GM18508 (cell line): Measurements from ENCODE around the gene ZC3H7B.
"Not testable (repeated sequence)": the region's sequence is repeated elsewhere in the genome, so short reads cannot be mapped to it uniquely, and the experiment has no call there.

Source experiments
- ATAC-seq: cut with Tn5 transposase; IDR thresholded peaks from one replicate; pipeline ENCODE4 v1.9.1; 2021; ENCODE audit warnings: moderate number of reproducible peaks; ENCODE audit not compliant: insufficient read depth, unreplicated experiment

ZC3H7B gene

GRCh38 chr22:41301085-41302020 lies at the start of gene ZC3H7B:
Gene ZC3H7B, plus strand, starts transcription at chr22:41301525. Its CDS starts 19,136 bp downstream, at chr22:41320661.
- ATAC-seq = no peak

GRCh38 chr22:41252365-41252764 lies 49.0 kb upstream of the ZC3H7B start:
- ATAC-seq = no peak

- ATAC-seq = no peak
Observed at GRCh38 chr22:41254230-41254629, 47.1 kb upstream of the ZC3H7B start.

GRCh38 chr22:41256254-41257253 lies 44.8 kb upstream of the ZC3H7B start:
- no peak for ATAC-seq

GRCh38 chr22:41257696-41258095 lies 43.6 kb upstream of the ZC3H7B start:
- ATAC-seq = no peak

- not testable (repeated sequence) for ATAC-seq
Observed at GRCh38 chr22:41259756-41260155, 41.6 kb upstream of the ZC3H7B start.

GRCh38 chr22:41260871-41261270 lies 40.5 kb upstream of the ZC3H7B start:
- ATAC-seq = no peak

- ATAC-seq = no peak
Observed at GRCh38 chr22:41261541-41262249, 39.6 kb upstream of the ZC3H7B start.

- ATAC-seq = no peak
Observed at GRCh38 chr22:41262250-41262765, 39.0 kb upstream of the ZC3H7B start.

- no peak for ATAC-seq
Observed at GRCh38 chr22:41263704-41264103, 37.6 kb upstream of the ZC3H7B start.

- ATAC-seq = no peak
Observed at GRCh38 chr22:41264408-41264941, 36.9 kb upstream of the ZC3H7B start.

GRCh38 chr22:41267958-41268357 lies 33.4 kb upstream of the ZC3H7B start:
- no peak for ATAC-seq

GRCh38 chr22:41271787-41272186 lies 29.5 kb upstream of the ZC3H7B start:
- no peak for ATAC-seq

GRCh38 chr22:41273128-41273527 lies 28.2 kb upstream of the ZC3H7B start:
- ATAC-seq = no peak

- ATAC-seq = no peak
Observed at GRCh38 chr22:41274856-41275255, 26.5 kb upstream of the ZC3H7B start.

GRCh38 chr22:41280065-41280464 lies 21.3 kb upstream of the ZC3H7B start:
- ATAC-seq = no peak

- ATAC-seq = no peak
Observed at GRCh38 chr22:41280854-41281253, 20.5 kb upstream of the ZC3H7B start.

GRCh38 chr22:41284465-41284864 lies 16.9 kb upstream of the ZC3H7B start:
- ATAC-seq = no peak

GRCh38 chr22:41285441-41285819 lies 15.9 kb upstream of the ZC3H7B start:
- no peak for ATAC-seq
